ENCODE data around the gene CTRB2. TPM values are rescaled to one million over a fixed set of nuclear protein-coding genes. Genes with fewer than 3 reads are reported as not detected.

The CTRB2 gene
- polyA plus RNA-seq, 1 donor, result not detected

DNA sequence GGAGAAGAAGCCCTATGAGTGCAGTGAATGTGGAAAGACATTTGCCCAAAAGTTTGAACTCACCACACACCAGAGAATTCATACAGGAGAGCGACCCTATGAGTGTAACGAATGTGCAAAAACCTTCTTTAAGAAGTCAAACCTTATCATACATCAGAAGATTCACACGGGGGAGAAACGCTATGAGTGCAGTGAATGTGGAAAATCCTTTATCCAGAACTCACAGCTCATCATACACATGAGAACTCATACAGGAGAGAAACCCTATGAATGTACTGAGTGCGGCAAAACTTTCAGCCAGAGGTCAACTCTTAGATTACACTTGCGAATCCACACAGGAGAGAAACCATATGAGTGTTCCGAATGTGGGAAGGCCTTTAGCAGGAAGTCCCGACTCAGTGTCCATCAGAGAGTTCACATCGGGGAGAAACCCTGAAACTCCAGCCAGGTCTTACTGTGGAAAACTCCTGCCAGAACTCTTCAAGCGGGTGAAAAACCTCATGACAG is 37.0 kb downstream of the CTRB2 start:
- DNase-seq, result no peak

DNA sequence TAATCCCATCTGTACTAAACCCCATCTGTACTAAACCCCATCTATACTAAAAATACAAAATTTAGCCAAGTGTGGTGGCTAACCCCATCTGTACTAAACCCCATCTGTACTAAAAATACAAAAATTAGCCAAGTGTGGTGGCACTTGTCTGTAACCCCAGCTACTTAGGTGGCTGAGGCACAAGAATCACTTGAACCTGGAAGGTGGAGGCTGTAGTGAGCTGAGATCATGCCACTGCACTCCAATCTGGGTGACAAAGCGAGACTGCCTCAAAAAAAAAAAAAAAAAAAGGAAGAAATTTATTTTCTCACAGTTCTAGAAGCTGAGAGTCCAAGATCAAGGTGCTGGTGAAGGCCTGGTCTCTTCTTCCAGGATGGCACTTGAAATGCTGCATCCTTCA is 46.6 kb downstream of the CTRB2 start:
- no peak for DNase-seq

Other genes starting within 250 kb of the CTRB2 start
- gene WDR59, start 222.0 kb downstream of the CTRB2 start, polyA plus RNA-seq (ENCODE audit: insufficient read length), result 109 TPM
- gene ZNRF1, start 208.1 kb downstream of the CTRB2 start, polyA plus RNA-seq (ENCODE audit: insufficient read length), result 34.6 TPM
- 4.1 TPM for gene LDHD, start 90.4 kb downstream of the CTRB2 start, polyA plus RNA-seq (ENCODE audit: insufficient read length)
- gene ZFP1, start 58.6 kb downstream of the CTRB2 start, polyA plus RNA-seq (ENCODE audit: insufficient read length), result 25.3 TPM
- 0.18 TPM for gene CTRB1, start 11.8 kb upstream of the CTRB2 start, polyA plus RNA-seq (ENCODE audit: insufficient read length)
- gene BCAR1, start 44.5 kb upstream of the CTRB2 start, polyA plus RNA-seq (ENCODE audit: insufficient read length), result 51.2 TPM
- 167 TPM for gene CFDP1, start 226.3 kb upstream of the CTRB2 start, polyA plus RNA-seq (ENCODE audit: insufficient read length)